Mesenchymal stem cell (in vitro differentiated cells and primary cell): ENCODE data around the gene GSTA1.
"Not testable (repeated sequence)": the region's sequence is repeated elsewhere in the genome, so short reads cannot be mapped to it uniquely, and the experiment has no call there.

Source experiments
- DNase-seq: peaks from one replicate; pipeline ENCODE4 v3.0.0-alpha.2; 2013
- H2AFZ ChIP-seq: one replicate; pipeline ENCODE4 v1.6.1; 2013; ENCODE audit warnings: low read depth, mild to moderate bottlenecking, control low read depth, inconsistent platforms, low read length, moderate library complexity
- H2AK5ac ChIP-seq: 2 replicates; pipeline ENCODE4 v1.6.1; 2013; ENCODE audit warnings: low read length, moderate library complexity, mild to moderate bottlenecking, inconsistent platforms; ENCODE audit not compliant: severe bottlenecking
- H2BK120ac ChIP-seq: one replicate; pipeline ENCODE4 v1.6.1; 2013; ENCODE audit warnings: low read depth, mild to moderate bottlenecking, inconsistent platforms, low read length, moderate library complexity
- H2BK12ac ChIP-seq, 2 experiments: one replicate each; pipeline ENCODE4 v1.6.1; 2013; ENCODE audit warnings: inconsistent platforms in 2 of 2, low read length in 2 of 2, mild to moderate bottlenecking in 2 of 2, moderate library complexity in 2 of 2, control low read depth in 1 of 2
- H2BK15ac ChIP-seq: one replicate; pipeline ENCODE4 v1.6.1; 2013; ENCODE audit warnings: mild to moderate bottlenecking, low read depth, inconsistent platforms; ENCODE audit not compliant: poor library complexity, severe bottlenecking
- H2BK5ac ChIP-seq: 2 replicates; pipeline ENCODE4 v1.6.1; 2013; ENCODE audit warnings: low read depth, mild to moderate bottlenecking, low read length, control low read depth, inconsistent platforms; ENCODE audit not compliant: poor library complexity, severe bottlenecking
- H3K14ac ChIP-seq, 2 experiments: one replicate each; pipeline ENCODE4 v1.6.1; 2013; ENCODE audit warnings: inconsistent platforms in 2 of 2, low read length in 2 of 2, control low read depth in 1 of 2, mild to moderate bottlenecking in 1 of 2, moderate library complexity in 1 of 2
- H3K18ac ChIP-seq, 2 experiments: one replicate each; pipeline ENCODE4 v1.6.1; 2013; ENCODE audit warnings: inconsistent platforms in 2 of 2, low read length in 2 of 2, control low read depth in 1 of 2, low read depth in 1 of 2, mild to moderate bottlenecking in 1 of 2
- H3K23ac ChIP-seq, 2 experiments: one replicate each; pipeline ENCODE4 v1.6.1; 2013; ENCODE audit warnings: inconsistent platforms in 2 of 2, low read length in 2 of 2, mild to moderate bottlenecking in 2 of 2, moderate library complexity in 2 of 2, control low read depth in 1 of 2
- H3K27ac ChIP-seq: 2 replicates; pipeline ENCODE4 v1.5.1; 2013; ENCODE audit warnings: mild to moderate bottlenecking, moderate library complexity, low read length, control low read depth, inconsistent platforms; ENCODE audit not compliant: poor library complexity, severe bottlenecking
- H3K27me3 ChIP-seq, 2 experiments: 2 replicates each; pipeline versions ENCODE4 v1.6.1 to v1.7.0; 2013; ENCODE audit warnings: low read length in 2 of 2, mild to moderate bottlenecking in 2 of 2, moderate library complexity in 2 of 2, control low read depth in 1 of 2, inconsistent platforms in 1 of 2; ENCODE audit not compliant: control insufficient read depth in 1 of 2, insufficient read depth in 1 of 2
- H3K36me3 ChIP-seq, 2 experiments: 2 replicates each; pipeline versions ENCODE4 v1.6.1 to v1.7.0; 2013; ENCODE audit warnings: low read length in 2 of 2, control low read depth in 1 of 2, inconsistent platforms in 1 of 2, low read depth in 1 of 2, mild to moderate bottlenecking in 1 of 2; ENCODE audit not compliant: insufficient read depth in 2 of 2, control insufficient read depth in 1 of 2
- H3K4ac ChIP-seq, 2 experiments: one replicate each; pipeline ENCODE4 v1.6.1; 2013; ENCODE audit warnings: inconsistent platforms in 2 of 2, low read length in 2 of 2, mild to moderate bottlenecking in 2 of 2, moderate library complexity in 2 of 2, control low read depth in 1 of 2, low read depth in 1 of 2
- H3K4me1 ChIP-seq: 2 replicates; pipeline ENCODE4 v1.6.1; 2013; ENCODE audit warnings: low read depth, low read length, control low read depth; ENCODE audit not compliant: control insufficient read depth, insufficient read depth
- H3K4me2 ChIP-seq: 2 replicates; pipeline ENCODE4 v1.6.1; 2013; ENCODE audit warnings: low read length, mild to moderate bottlenecking, inconsistent platforms; ENCODE audit not compliant: poor library complexity, severe bottlenecking
- H3K4me3 ChIP-seq, 2 experiments: 2 replicates each; pipeline versions ENCODE4 v1.5.1 to v1.7.0; 2013; ENCODE audit warnings: low read length in 2 of 2, mild to moderate bottlenecking in 2 of 2, control low read depth in 1 of 2, low read depth in 1 of 2; ENCODE audit not compliant: insufficient read depth in 1 of 2
- H3K79me1 ChIP-seq: replicated peaks from 2 replicates; pipeline ENCODE4 v1.6.1; 2013; ENCODE audit warnings: mild to moderate bottlenecking, control low read depth, low read length, inconsistent platforms; ENCODE audit not compliant: poor library complexity, severe bottlenecking
- H3K9ac ChIP-seq: 2 replicates; pipeline ENCODE4 v1.7.0; 2013; ENCODE audit warnings: mild to moderate bottlenecking, low read length, moderate library complexity
- H3K9me3 ChIP-seq: 2 replicates; pipeline ENCODE4 v1.7.0; 2013; ENCODE audit warnings: mild to moderate bottlenecking, low read length; ENCODE audit not compliant: control insufficient read depth
- H4K8ac ChIP-seq: one replicate; pipeline ENCODE4 v1.6.1; 2013; ENCODE audit warnings: inconsistent platforms, mild to moderate bottlenecking, low read length, moderate library complexity
- H4K91ac ChIP-seq: one replicate; pipeline ENCODE4 v1.6.1; 2013; ENCODE audit warnings: mild to moderate bottlenecking, low read length, inconsistent platforms
- WGBS: methylation state at CpG from one replicate; pipeline ENCODE4 v1.1.7; 2013; ENCODE audit warnings: mixed read lengths; 5-methylcytosine and 5-hydroxymethylcytosine counted together

GSTA1 gene

GRCh38 chr6:52815167-52816092 is 11.8 kb upstream of the GSTA1 start:
- H2BK12ac ChIP-seq: no peak overlapping the region
- no peak overlapping the region for H3K27ac ChIP-seq
- 35% methylated on average over 11 of the region's 15 CpGs for WGBS
- peak overlapping the region; percentile 43 for H3K9ac ChIP-seq
- no peak overlapping the region for H2BK5ac ChIP-seq
- no peak overlapping the region for H3K4ac ChIP-seq
- no peak overlapping the region for H2BK120ac ChIP-seq
- no peaks in the 10 kb centered on the region for H3K36me3 ChIP-seq
- no peak overlapping the region for H3K23ac ChIP-seq
- peak; percentile 72 for DNase-seq
- no peak overlapping the region for H3K4me3 ChIP-seq
- H3K18ac ChIP-seq: peak overlapping the region in 1 of 2 experiments; percentile 16
- peaks cover 2% of the 10 kb centered on the region for H3K4me1 ChIP-seq
- H2AK5ac ChIP-seq: no peak overlapping the region
- no peak overlapping the region for H2BK15ac ChIP-seq
- no peak overlapping the region for H2AFZ ChIP-seq
- H3K9me3 ChIP-seq: no peaks in the 10 kb centered on the region
- H3K4me2 ChIP-seq: no peak overlapping the region
- peak overlapping the region; percentile 66 for H4K8ac ChIP-seq
- H3K27me3 ChIP-seq: no peaks in the 10 kb centered on the region
- no peaks in the 10 kb centered on the region for H3K79me1 ChIP-seq
- no peak overlapping the region for H4K91ac ChIP-seq
- no peak overlapping the region for H3K14ac ChIP-seq

DNA sequence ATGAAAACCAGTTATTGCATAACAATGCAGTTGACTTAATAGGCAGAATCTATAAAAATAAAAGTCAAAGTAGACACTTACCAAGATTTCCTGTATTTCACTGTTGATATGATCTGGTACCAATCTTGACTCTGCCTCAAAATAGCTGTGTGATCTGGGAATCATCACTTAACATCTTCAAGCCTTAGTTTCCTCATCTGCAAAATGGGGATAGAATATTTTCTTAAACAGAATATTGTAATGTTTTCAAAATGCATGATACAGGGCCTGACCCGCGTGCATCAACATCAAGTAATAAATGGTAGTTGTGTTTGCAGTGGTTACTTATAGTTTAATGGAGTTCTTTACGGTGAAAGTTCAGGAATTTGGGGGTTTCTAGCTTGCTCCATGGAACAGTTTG is 10.9 kb upstream of the GSTA1 start:
- H3K14ac ChIP-seq, H3K4me2 ChIP-seq, H3K4me3 ChIP-seq, H4K91ac ChIP-seq, H2BK15ac ChIP-seq, H2BK120ac ChIP-seq, H3K4me1 ChIP-seq, H3K23ac ChIP-seq, H2BK12ac ChIP-seq, H3K36me3 ChIP-seq, H3K27ac ChIP-seq, H4K8ac ChIP-seq, DNase-seq, H3K18ac ChIP-seq, H3K4ac ChIP-seq, H3K27me3 ChIP-seq, H3K79me1 ChIP-seq, H3K9me3 ChIP-seq, H2AFZ ChIP-seq, H2BK5ac ChIP-seq, H3K9ac ChIP-seq, H2AK5ac ChIP-seq: not testable (repeated sequence)
- WGBS: 63% methylated on average over 3 of the region's 3 CpGs

- H2BK120ac ChIP-seq, H2AFZ ChIP-seq, H3K9me3 ChIP-seq, H3K9ac ChIP-seq, H4K91ac ChIP-seq, H3K4ac ChIP-seq, H3K4me2 ChIP-seq, DNase-seq, H3K27ac ChIP-seq, H3K4me3 ChIP-seq, H3K27me3 ChIP-seq, H3K36me3 ChIP-seq, H3K23ac ChIP-seq, H4K8ac ChIP-seq, H2AK5ac ChIP-seq, H3K79me1 ChIP-seq, H2BK5ac ChIP-seq, H3K14ac ChIP-seq, H3K4me1 ChIP-seq, H3K18ac ChIP-seq, H2BK12ac ChIP-seq, H2BK15ac ChIP-seq: not testable (repeated sequence)
- 100% methylated on average over 2 of the region's 4 CpGs for WGBS
These were observed 6.2 kb upstream of the GSTA1 start for GRCh38 chr6:52809777-52810176.

DNA sequence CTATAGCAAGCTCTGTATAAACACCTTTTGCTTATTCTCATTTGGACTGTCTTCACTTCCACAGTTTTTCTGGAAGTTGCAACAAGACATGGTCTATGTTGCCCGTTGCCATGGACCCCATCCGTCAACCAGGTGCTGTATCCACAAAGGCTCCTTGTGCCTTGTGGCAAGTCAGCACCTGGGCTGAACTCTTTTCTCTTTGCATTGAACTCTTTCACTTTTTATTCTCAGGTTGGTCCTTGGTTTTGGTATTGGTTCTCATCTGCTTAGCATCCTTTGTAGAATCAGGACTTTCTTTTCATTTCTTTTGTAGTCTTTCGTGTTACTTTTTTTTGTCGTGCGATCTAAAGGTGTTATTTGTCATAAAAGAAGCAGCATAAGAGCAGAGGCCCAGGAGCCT is 5.0 kb upstream of the GSTA1 start:
- Histone ChIP-seq H3K23ac (no peak overlapping the region), H3K27ac (no peak overlapping the region), H4K91ac (no peak overlapping the region), H3K36me3 (no peaks in the 10 kb centered on the region), H3K4ac (no peak overlapping the region), H2AFZ (no peak overlapping the region), H3K4me3 (no peak overlapping the region), H3K14ac (no peak overlapping the region), H3K4me2 (no peak overlapping the region), H3K9ac (no peak overlapping the region), H3K27me3 (peaks cover 6 to 8% of the 10 kb centered on the region in 2 experiments), H2BK12ac (no peak overlapping the region), H2BK5ac (no peak overlapping the region), H2AK5ac (no peak overlapping the region), H3K18ac (no peak overlapping the region), H2BK15ac (no peak overlapping the region), H3K79me1 (no peaks in the 10 kb centered on the region), H2BK120ac (no peak overlapping the region), H4K8ac (no peak overlapping the region), H3K9me3 (no peaks in the 10 kb centered on the region), H3K4me1 (no peaks in the 10 kb centered on the region)
- no peak for DNase-seq
- 92% methylated on average over 5 of the region's 5 CpGs for WGBS
